ENCODE results near the gene CD247. TPM values are rescaled to one million over a fixed set of nuclear protein-coding genes. Genes with fewer than 3 reads are reported as not detected.
A peak's percentile ranks its signal among the peaks of the same experiment; 100 is the strongest.

The CD247 gene
- total RNA-seq, 3 donors from 2014 or later (not counting 1 experiment from before 2014, with no cell fraction given): 1,027 to 1,374 (median 1,309) TPM

GRCh38 chr1:167419245-167419644 is 99.1 kb downstream of the CD247 start:
- intact Hi-C loops (cut with micrococcal nuclease): no loop called here
- no peak for TF ChIP-seq CTCF (IDR thresholded peaks at IDR 0.05)
- H3K4me3 ChIP-seq (ENCODE audit: low read length): no peak overlapping the region
- Mint-ChIP-seq H3K9me3 (no peaks in the 10 kb centered on the region), H3K27ac (no peak overlapping the region), H3K4me1 (peaks cover 14 to 28% of the 10 kb centered on the region in 2 donors), H3K36me3 (no peaks in the 10 kb centered on the region), H3K27me3 (ENCODE audit: low read depth in 2 of 2) (no peaks in the 10 kb centered on the region), H3K4me3 (no peak overlapping the region)
- H3K4me1 ChIP-seq (ENCODE audit: control insufficient read depth, insufficient read depth, low read length): peaks cover 5% of the 10 kb centered on the region
- H3K27ac ChIP-seq (ENCODE audit: low read length): no peak overlapping the region
- ATAC-seq: no peak
- no peaks in the 10 kb centered on the region for H3K9me3 ChIP-seq (ENCODE audit: control insufficient read depth, insufficient read depth, low read length)
- no peak for DNase-seq
- H3K27me3 ChIP-seq (ENCODE audit: control insufficient read depth, insufficient read depth, low read length): no peaks in the 10 kb centered on the region
- H3K36me3 ChIP-seq (ENCODE audit: control insufficient read depth, insufficient read depth, low read length): peaks cover 9% of the 10 kb centered on the region

DNA sequence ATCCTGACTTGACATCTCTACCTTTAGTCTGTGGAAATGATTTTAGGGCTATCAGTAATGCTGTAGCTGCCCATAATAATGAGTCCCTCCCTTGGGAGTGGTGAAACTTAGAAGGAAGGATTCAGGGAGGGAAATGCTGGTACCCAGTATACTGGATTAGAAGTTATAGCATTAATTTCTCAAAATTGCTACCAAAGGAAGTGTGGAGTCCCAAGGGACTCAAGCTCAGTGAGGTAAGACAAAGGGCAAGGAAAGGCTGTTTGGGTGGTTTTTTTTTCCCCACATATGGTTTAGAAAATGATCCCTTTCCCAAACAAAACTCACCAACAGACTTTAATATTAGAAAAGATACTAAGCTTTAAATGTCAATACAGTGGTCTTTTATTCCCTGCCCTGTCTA is 99.9 kb downstream of the CD247 start:
- no peaks in the 10 kb centered on the region for H3K27me3 Mint-ChIP-seq (ENCODE audit: low read depth in 2 of 2)
- Histone ChIP-seq H3K27ac (ENCODE audit: low read length) (no peak overlapping the region), H3K27me3 (ENCODE audit: control insufficient read depth, insufficient read depth, low read length) (no peaks in the 10 kb centered on the region), H3K36me3 (ENCODE audit: control insufficient read depth, insufficient read depth, low read length) (peaks cover 9% of the 10 kb centered on the region), H3K9me3 (ENCODE audit: control insufficient read depth, insufficient read depth, low read length) (no peaks in the 10 kb centered on the region), H3K4me1 (ENCODE audit: control insufficient read depth, insufficient read depth, low read length) (peaks cover 5% of the 10 kb centered on the region), H3K4me3 (ENCODE audit: low read length) (no peak overlapping the region)
- no peak overlapping the region for H3K4me3 Mint-ChIP-seq
- DNase-seq: no peak
- H3K27ac Mint-ChIP-seq: peak overlapping the region; percentile 31 to 36
- intact Hi-C loops (cut with micrococcal nuclease): no loop called here
- no peak for TF ChIP-seq CTCF (IDR thresholded peaks at IDR 0.05)
- no peaks in the 10 kb centered on the region for H3K36me3 Mint-ChIP-seq
- H3K9me3 Mint-ChIP-seq: no peaks in the 10 kb centered on the region
- H3K4me1 Mint-ChIP-seq: peaks cover 13 to 25% of the 10 kb centered on the region in 2 donors
- ATAC-seq: no peak

DNA sequence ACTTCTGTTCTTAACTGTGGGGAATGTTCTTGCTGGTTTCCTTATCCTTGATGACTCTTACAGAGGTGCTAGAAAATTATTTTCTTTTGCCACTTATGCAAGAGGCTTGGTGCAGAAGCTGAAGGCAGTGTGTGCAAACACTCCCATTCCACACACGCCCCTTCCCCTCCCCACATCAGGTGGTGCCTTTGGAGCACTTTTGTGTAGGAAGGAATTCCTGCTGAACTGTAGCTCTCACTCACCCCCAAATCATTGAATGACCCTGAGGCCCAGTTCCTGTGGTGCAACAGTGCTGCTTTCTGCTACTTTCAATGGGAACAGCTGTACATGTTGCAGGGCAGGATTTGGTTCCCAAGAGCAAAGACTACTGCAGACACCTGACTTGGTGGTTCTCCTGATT is 101.8 kb downstream of the CD247 start:
- TF ChIP-seq CTCF (IDR thresholded peaks at IDR 0.05): no peak

GRCh38 chr1:167413328-167413727 is 105.0 kb downstream of the CD247 start:
- Mint-ChIP-seq H3K9me3 (no peaks in the 10 kb centered on the region), H3K27me3 (ENCODE audit: low read depth in 2 of 2) (no peaks in the 10 kb centered on the region), H3K27ac (peak overlapping the region; percentile 29 to 73), H3K4me3 (no peak overlapping the region), H3K4me1 (peaks cover 16 to 19% of the 10 kb centered on the region in 2 donors), H3K36me3 (peaks cover 6% of the 10 kb centered on the region)
- WGBS (ENCODE audit: insufficient coverage): 87% methylated on average over 3 of the region's 3 CpGs
- Histone ChIP-seq H3K4me1 (ENCODE audit: control insufficient read depth, insufficient read depth, low read length) (peaks cover 5% of the 10 kb centered on the region), H3K36me3 (ENCODE audit: control insufficient read depth, insufficient read depth, low read length) (peaks cover 21% of the 10 kb centered on the region), H3K4me3 (ENCODE audit: low read length) (no peak overlapping the region), H3K27ac (ENCODE audit: low read length) (no peak overlapping the region), H3K9me3 (ENCODE audit: control insufficient read depth, insufficient read depth, low read length) (no peaks in the 10 kb centered on the region), H3K27me3 (ENCODE audit: control insufficient read depth, insufficient read depth, low read length) (no peaks in the 10 kb centered on the region)
- intact Hi-C loops (cut with micrococcal nuclease): no loop called here
- TF ChIP-seq CTCF (IDR thresholded peaks at IDR 0.05): no peak
- DNase-seq (no peak), ATAC-seq (no peak)

More for the DNA sequence above, 101.8 kb downstream of the CD247 start:
- H3K4me3 Mint-ChIP-seq: no peak overlapping the region
- H3K27ac Mint-ChIP-seq: peak overlapping the region in 1 of 2 donors; percentile 57
- no peak overlapping the region for H3K27ac ChIP-seq (ENCODE audit: low read length)
- DNase-seq: no peak
- no peaks in the 10 kb centered on the region for H3K27me3 ChIP-seq (ENCODE audit: control insufficient read depth, insufficient read depth, low read length)
- H3K4me3 ChIP-seq (ENCODE audit: low read length): no peak overlapping the region
- ATAC-seq: no peak
- peaks cover 6% of the 10 kb centered on the region for H3K36me3 Mint-ChIP-seq
- no peaks in the 10 kb centered on the region for H3K27me3 Mint-ChIP-seq (ENCODE audit: low read depth in 2 of 2)
- H3K4me1 ChIP-seq (ENCODE audit: control insufficient read depth, insufficient read depth, low read length): peaks cover 5% of the 10 kb centered on the region
- WGBS (ENCODE audit: insufficient coverage): no CpG with 5 or more reads among the region's 1 CpG
- H3K9me3 ChIP-seq (ENCODE audit: control insufficient read depth, insufficient read depth, low read length): no peaks in the 10 kb centered on the region
- intact Hi-C loops (cut with micrococcal nuclease): no loop called here
- H3K9me3 Mint-ChIP-seq: no peaks in the 10 kb centered on the region
- H3K36me3 ChIP-seq (ENCODE audit: control insufficient read depth, insufficient read depth, low read length): peaks cover 21% of the 10 kb centered on the region
- peaks cover 16 to 19% of the 10 kb centered on the region in 2 donors for H3K4me1 Mint-ChIP-seq
